HepG2 (cell line): ENCODE measurements around the gene RASL10A. TPM values are rescaled to one million over a fixed set of nuclear protein-coding genes. Genes with fewer than 3 reads are reported as not detected.

ENCODE experiments used
- ATAC-seq: fragments of 200-7000 bp; cut with Tn5 transposase; 3 replicates; pipeline ENCODE4 v1.9.1; 2020; ENCODE audit warnings: mild to moderate bottlenecking, moderate library complexity
- BruUV-seq: library from RNA; stranded (reverse); fragments of 400-500 nt; replicated peaks from 2 replicates; lab custom pipeline; 2021; lab: Mats Ljungman, UMichigan
- CTCF ChIA-PET: fragments of 300-600 bp; formaldehyde crosslinking; extraction: SDS; loops from one replicate; lab custom pipeline; 2021; ENCODE audit warnings: low total read pairs, inconsistent platforms, low intra/inter-chr PET ratio; lab: Yijun Ruan, JAX
- POLR2A ChIA-PET: fragments of 350-600 bp; sonication (Branson Sonifier 250); formaldehyde crosslinking; loops from one replicate; lab custom pipeline; 2020; ENCODE audit warnings: antibody characterized with exemption, inconsistent platforms; lab: Yijun Ruan, JAX
- DNase-seq: peaks from one replicate; pipeline ENCODE4 v3.0.0-alpha.2; 2015; ENCODE audit warnings: low spot score
- FAIRE-seq: peaks from 3 replicates; lab custom pipeline; 2011; peaks lifted over from hg19 to GRCh38; lab: Jason Lieb, UNC
- H2AFZ ChIP-seq: one replicate; pipeline ENCODE4 v1.6.1; 2011; ENCODE audit warnings: low read length, inconsistent platforms
- H3K27ac ChIP-seq: fragments of 300-600 bp; 3 replicates; pipeline ENCODE4 v1.8.0; 2011; ENCODE audit warnings: mixed run types, mild to moderate bottlenecking, mixed read lengths, low read length, inconsistent platforms; ENCODE audit not compliant: insufficient read depth; ENCODE audit errors: extremely low read length
- H3K27me3 ChIP-seq, 2 experiments: fragments of 200-600 bp in 1 of 2; 2 replicates in 1 of 2; 3 replicates in 1 of 2; pipeline versions ENCODE4 v1.6.0 to v1.8.0; 2011; ENCODE audit warnings: low read length in 2 of 2, mild to moderate bottlenecking in 2 of 2, moderate library complexity in 2 of 2, inconsistent platforms in 1 of 2; ENCODE audit not compliant: insufficient read depth in 2 of 2, control insufficient read depth in 1 of 2
- H3K36me3 ChIP-seq, 2 experiments: fragments of 200-600 bp in 1 of 2; replicated peaks in 1 of 2; 2 replicates in 1 of 2; 3 replicates in 1 of 2; pipeline versions ENCODE4 v1.5.1 to v1.8.0; 2011; ENCODE audit warnings: low read length in 2 of 2, inconsistent platforms in 1 of 2; ENCODE audit not compliant: insufficient read depth in 2 of 2, control insufficient read depth in 1 of 2
- H3K4me1 ChIP-seq: 2 replicates; pipeline ENCODE4 v1.5.1; 2012; ENCODE audit warnings: low read length, inconsistent platforms; ENCODE audit not compliant: insufficient read depth
- H3K4me2 ChIP-seq: 2 replicates; pipeline ENCODE4 v1.6.0; 2011; ENCODE audit warnings: low read depth, low read length, inconsistent platforms
- H3K4me3 ChIP-seq, 3 experiments: fragments of 200-600 bp in 1 of 3; sonication (generic), shearing (Covaris generic) in 1 of 3; replicated peaks in 1 of 3; 2 replicates each; pipeline ENCODE4 v1.5.1; 2011 to 2016; ENCODE audit warnings: low read length in 3 of 3, inconsistent platforms in 2 of 3, low read depth in 2 of 3, mild to moderate bottlenecking in 2 of 3, control low read depth in 1 of 3, mixed read lengths in 1 of 3; ENCODE audit not compliant: insufficient read depth in 1 of 3
- H3K79me2 ChIP-seq: one replicate; pipeline ENCODE4 v1.6.1; 2011; ENCODE audit warnings: low read length, inconsistent platforms; ENCODE audit not compliant: insufficient read depth
- H3K9ac ChIP-seq: 2 replicates; pipeline ENCODE4 v1.6.0; 2011; ENCODE audit warnings: mild to moderate bottlenecking, low read depth, low read length, inconsistent platforms; ENCODE audit not compliant: insufficient read depth
- H3K9me3 ChIP-seq: 2 replicates; pipeline ENCODE4 v1.5.1; 2012; ENCODE audit warnings: mild to moderate bottlenecking, low read length
- H4K20me1 ChIP-seq: 2 replicates; pipeline ENCODE4 v1.6.0; 2011; ENCODE audit warnings: inconsistent platforms, mild to moderate bottlenecking, low read length, moderate library complexity; ENCODE audit not compliant: insufficient read depth
- AGO1 ChIP-seq: fragments of 200-400 bp; formaldehyde crosslinking; IDR thresholded peaks from 2 replicates; pipeline ENCODE4 v1.6.1; 2017; ENCODE audit warnings: mild to moderate bottlenecking, low read depth, low read length, moderate library complexity; ENCODE audit not compliant: poor library complexity, severe bottlenecking
- BHLHE40 ChIP-seq: IDR thresholded peaks from 2 replicates; pipeline ENCODE4 v1.6.1; 2011; ENCODE audit warnings: low read length, improper control_type of control experiment
- DBP ChIP-seq: sonication (generic); formaldehyde crosslinking; IDR thresholded peaks from 2 replicates; pipeline ENCODE4 v1.4.0; 2020; ENCODE audit warnings: missing genetic modification reagents; ENCODE audit errors: not compliant biosample characterization
- ETV5 ChIP-seq: IDR thresholded peaks from 2 replicates; pipeline ENCODE4 v1.6.1; 2018; ENCODE audit warnings: missing biosample characterization, missing genetic modification reagents, inconsistent platforms, borderline replicate concordance
- HIC2 ChIP-seq: sonication (generic); formaldehyde crosslinking; IDR thresholded peaks from 2 replicates; pipeline ENCODE4 v1.9.0; 2022; ENCODE audit warnings: low read depth, missing genetic modification reagents
- IRF9 ChIP-seq: sonication (generic); formaldehyde crosslinking; IDR thresholded peaks from 2 replicates; pipeline ENCODE4 v1.8.0; 2022; ENCODE audit warnings: missing genetic modification reagents, mild to moderate bottlenecking, borderline replicate concordance
- MIER3 ChIP-seq: IDR thresholded peaks from 2 replicates; pipeline ENCODE4 v1.6.1; 2016; ENCODE audit warnings: missing compliant biosample characterization, borderline replicate concordance
- SAFB2 ChIP-seq: sonication (generic); formaldehyde crosslinking; IDR thresholded peaks from 2 replicates; pipeline ENCODE4 v1.5.1; 2020; ENCODE audit warnings: missing genetic modification reagents, low read depth, mild to moderate bottlenecking, borderline replicate concordance
- SRF ChIP-seq: IDR thresholded peaks from 2 replicates; pipeline ENCODE4 v1.6.1; 2011; ENCODE audit warnings: mild to moderate bottlenecking, low read depth, low read length, moderate library complexity
- THAP7 ChIP-seq: sonication (generic); formaldehyde crosslinking; IDR thresholded peaks from 2 replicates; pipeline ENCODE4 v1.8.1; 2023; ENCODE audit warnings: mild to moderate bottlenecking, missing genetic modification reagents
- ZBTB7A ChIP-seq: sonication (generic); formaldehyde crosslinking; IDR thresholded peaks from 2 replicates; pipeline ENCODE4 v1.8.0; 2022; ENCODE audit warnings: mild to moderate bottlenecking, missing genetic modification reagents
- ZBTB7B ChIP-seq: sonication (generic); formaldehyde crosslinking; IDR thresholded peaks from 2 replicates; pipeline ENCODE4 v1.4.0; 2020; ENCODE audit warnings: missing genetic modification reagents
- ZNF441 ChIP-seq: sonication (generic); formaldehyde crosslinking; IDR thresholded peaks from 2 replicates; pipeline ENCODE4 v1.7.0; 2021; ENCODE audit warnings: missing genetic modification reagents, borderline replicate concordance
- ZNF747 ChIP-seq: sonication (generic); formaldehyde crosslinking; IDR thresholded peaks from 2 replicates; pipeline ENCODE4 v1.8.1; 2023; ENCODE audit warnings: missing genetic modification reagents, mild to moderate bottlenecking, borderline replicate concordance
- ZNF749 ChIP-seq: sonication (generic); formaldehyde crosslinking; IDR thresholded peaks from 2 replicates; pipeline ENCODE4 v1.8.0; 2022; ENCODE audit warnings: mild to moderate bottlenecking, missing genetic modification reagents, moderate library complexity, borderline replicate concordance
- WGBS: methylation state at CpG from one replicate; pipeline ENCODE4 v1.1.6; 2017; ENCODE audit warnings: low lambda C conversion rate; 5-methylcytosine and 5-hydroxymethylcytosine counted together
- in situ Hi-C: cut with HindIII; loops from 2 replicates; pipeline ENCODE4 v1.10.0; 2017; ENCODE audit warnings: low pct_unique_long_range_greater_than_20kb; ENCODE audit not compliant: extremely low pct_ligation_motif_present
- intact Hi-C: fragments of 100-400 bp; cut with micrococcal nuclease; formaldehyde crosslinking; loops from one replicate; pipeline ENCODE4 v1.10.0; 2022; ENCODE audit not compliant: unreplicated experiment
- polyA plus RNA-seq, 8 experiments: library from polyadenylated mRNA; depleted of rRNA in 3 of 8; stranded (reverse) in 7 of 8; unstranded in 1 of 8; fragments of >200 nt; fragmentation: Illumina TruSeq in 4 of 8; extraction: Trizol in 4 of 8; gene quantifications; 2 replicates each; pipeline versions ENCODE4 v1.2.1 to v1.2.3, GENCODE V29; 2011 to 2016; ENCODE audit warnings: low read depth in 4 of 8, missing spikeins in 1 of 8, mixed read lengths in 1 of 8; ENCODE audit not compliant: insufficient read depth in 1 of 8
- total RNA-seq, 5 experiments: library from RNA; depleted of rRNA; stranded (reverse); fragments of >200 nt; fragmentation: Illumina TruSeq; extraction: Trizol; gene quantifications; 2 replicates each; pipeline ENCODE4 v1.2.3, GENCODE V29; 2016; ENCODE audit warnings: low read depth in 1 of 5
- TF ChIP-seq, protein P1 (sequence below): conservative IDR thresholded peaks from 2 replicates; pipeline ENCODE4 v1.6.1; 2018; ENCODE audit warnings: missing genetic modification reagents

Gene RASL10A
- total and polyA plus RNA-seq, 2 of the 13 experiments (the other 11 are each of a cell fraction or from before 2014, with no cell fraction given) = 0.05 to 0.22 TPM

DNA sequence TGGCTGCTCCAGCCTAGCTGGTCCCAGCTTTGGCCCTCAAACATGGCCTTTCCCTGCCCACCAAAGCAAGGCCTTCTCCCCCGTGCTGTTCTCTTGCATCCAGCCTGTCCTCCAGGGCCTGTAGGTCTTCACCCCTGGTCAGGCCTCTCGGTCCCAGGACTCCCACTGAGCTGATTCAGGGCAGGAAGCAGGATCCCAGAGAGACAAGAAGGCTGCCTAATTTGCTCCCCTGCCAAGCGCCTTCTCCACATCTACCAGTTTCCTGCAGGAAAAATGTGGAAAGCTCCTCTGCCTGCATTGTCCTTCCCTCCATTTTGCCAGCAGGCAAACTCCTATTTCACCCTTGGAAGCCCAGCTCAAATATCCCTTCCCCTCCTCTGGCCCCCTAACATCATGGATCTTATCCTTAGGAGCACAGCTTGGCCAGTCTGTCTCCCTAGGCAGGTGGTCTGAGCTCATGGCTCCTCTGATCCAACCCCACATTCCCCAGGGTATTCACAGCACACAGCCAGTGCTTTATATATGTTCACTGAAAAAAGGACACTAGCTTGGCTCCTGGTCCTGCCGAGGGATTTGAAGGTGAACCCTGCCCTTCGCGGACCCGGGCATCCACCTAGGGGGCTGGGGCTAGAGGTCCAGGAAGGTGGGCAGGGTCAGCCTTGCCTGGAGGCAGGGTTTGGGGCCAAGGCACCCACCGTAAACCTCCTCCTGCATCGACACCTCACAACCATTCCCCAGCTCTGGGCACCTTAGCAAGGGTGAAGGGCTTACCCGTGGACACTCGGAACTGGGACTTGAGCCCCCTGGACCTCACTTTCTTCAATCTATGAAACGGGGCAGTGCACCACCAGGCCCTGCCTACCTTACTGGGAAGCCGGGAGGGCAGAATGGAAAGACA is 48.7 kb downstream of the RASL10A start:
- peak overlapping the region; percentile 98 for H3K27ac ChIP-seq
- WGBS = 61% methylated on average over 4 of the region's 13 CpGs
- ATAC-seq = peak; percentile 31
- H2AFZ ChIP-seq = no peak overlapping the region
- DNase-seq = no peak
- H3K4me1 ChIP-seq = peaks cover 37% of the 10 kb centered on the region
- CTCF ChIA-PET = no interaction called here
- intact Hi-C loops = no loop called here
- H3K36me3 ChIP-seq = peaks cover 3 to 21% of the 10 kb centered on the region in 2 experiments
- BruUV-seq = no TSS peak
- FAIRE-seq = no peak
- H3K27me3 ChIP-seq = no peaks in the 10 kb centered on the region; a peak in 1 of 5 replicates
- peaks cover 59% of the 10 kb centered on the region for H3K79me2 ChIP-seq
- in situ Hi-C loops = no loop called here
- H3K9me3 ChIP-seq = no peaks in the 10 kb centered on the region
- peak overlapping the region; percentile 75 to 96 (median 93) for H3K4me3 ChIP-seq
- H4K20me1 ChIP-seq = peaks cover 27% of the 10 kb centered on the region
- POLR2A ChIA-PET = interaction anchor here (0.7 kb wide), 1 partner anchor 21 kb away, joined by 3 read pairs; no protein-coding TSS in a partner anchor
- H3K9ac ChIP-seq = peak overlapping the region; percentile 100
- peak overlapping the region; percentile 90 for H3K4me2 ChIP-seq
- TF ChIP-seq ZNF749 (CRISPR knock-in tag) (no peak), ZNF441 (CRISPR knock-in tag) (0 out of 2 replicates have a peak, but pooled peaks have one; percentile 27), IRF9 (CRISPR knock-in tag) (0 out of 2 replicates have a peak, but pooled peaks have one; percentile 39), THAP7 (CRISPR knock-in tag) (0 out of 2 replicates have a peak, but pooled peaks have one; percentile 34), ETV5 (0 out of 2 replicates have a peak, but pooled peaks have one; percentile 1), ZBTB7B (CRISPR knock-in tag) (peak; percentile 42; the same call in 1 of the 2 replicates), BHLHE40 (no peak), SAFB2 (0 out of 2 replicates have a peak, but pooled peaks have one; percentile 51), MIER3 (peak; percentile 48; the same call in 1 of the 2 replicates), HIC2 (CRISPR knock-in tag) (0 out of 2 replicates have a peak, but pooled peaks have one; percentile 23), AGO1 (no peak), DBP (peak; percentile 24), ZNF747 (CRISPR knock-in tag) (0 out of 2 replicates have a peak, but pooled peaks have one; percentile 9), ZBTB7A (CRISPR knock-in tag) (peak; percentile 43; the same call in 1 of the 2 replicates), SRF (no peak)
- TF ChIP-seq, protein P1, sequence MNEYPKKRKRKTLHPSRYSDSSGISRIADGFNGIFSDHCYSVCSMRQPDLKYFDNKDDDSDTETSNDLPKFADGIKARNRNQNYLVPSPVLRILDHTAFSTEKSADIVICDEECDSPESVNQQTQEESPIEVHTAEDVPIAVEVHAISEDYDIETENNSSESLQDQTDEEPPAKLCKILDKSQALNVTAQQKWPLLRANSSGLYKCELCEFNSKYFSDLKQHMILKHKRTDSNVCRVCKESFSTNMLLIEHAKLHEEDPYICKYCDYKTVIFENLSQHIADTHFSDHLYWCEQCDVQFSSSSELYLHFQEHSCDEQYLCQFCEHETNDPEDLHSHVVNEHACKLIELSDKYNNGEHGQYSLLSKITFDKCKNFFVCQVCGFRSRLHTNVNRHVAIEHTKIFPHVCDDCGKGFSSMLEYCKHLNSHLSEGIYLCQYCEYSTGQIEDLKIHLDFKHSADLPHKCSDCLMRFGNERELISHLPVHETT (CRISPR knock-in tag) = 0 out of 2 replicates have a peak, but pooled peaks have one; percentile 11
